Prostate gland (tissue), 2 donors: ENCODE results near the gene PRKD1.

Experiments
- POLR2A ChIP-seq: fragments of 450-650 bp; IDR thresholded peaks from one replicate; pipeline ENCODE4 v1.6.1; 2016; ENCODE audit warnings: antibody characterized with exemption, mild to moderate bottlenecking
- POLR2AphosphoS5 ChIP-seq: sonication (generic); formaldehyde crosslinking; IDR thresholded peaks from one replicate; pipeline ENCODE4 v1.6.1; 2017; ENCODE audit warnings: antibody characterized with exemption
- TF ChIP-seq, protein P1 (sequence below), 4 experiments: fragments of 200-600 bp in 2 of 4; fragments of 450-650 bp in 2 of 4; sonication (generic) in 2 of 4; IDR thresholded peaks; 1 replicate in 3 of 4; 2 replicates in 1 of 4; pipeline ENCODE4 v1.5.1; 2016 to 2019; ENCODE audit warnings: antibody characterized with exemption in 4 of 4, mild to moderate bottlenecking in 2 of 4, moderate library complexity in 2 of 4

DNA sequence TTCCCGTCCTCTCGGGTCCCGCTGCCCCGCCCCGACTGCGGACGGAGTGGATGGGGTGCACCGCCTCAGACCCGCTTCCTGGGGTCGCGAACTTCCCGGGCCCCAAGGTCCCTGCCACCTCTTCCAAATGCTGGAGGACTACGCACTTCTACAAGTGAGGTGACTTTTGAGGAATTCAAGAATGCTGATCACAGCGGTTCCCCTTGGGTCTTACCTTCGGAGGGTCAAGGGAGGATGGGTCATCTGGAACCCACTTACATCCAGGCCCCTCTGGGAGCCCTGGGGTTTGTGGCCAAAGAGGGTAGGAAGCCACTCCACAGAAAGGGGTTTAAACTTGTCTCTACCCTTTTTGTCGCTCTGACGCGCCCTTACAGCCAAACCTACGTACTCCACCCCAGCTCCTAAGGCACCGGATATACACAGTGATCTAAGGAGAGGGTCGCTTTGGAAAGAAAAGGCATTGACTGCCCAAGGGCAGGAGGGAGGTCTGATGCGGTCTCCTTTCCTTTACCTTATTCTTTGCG is 532 bp upstream of the PRKD1 start:
- TF ChIP-seq, protein P1, sequence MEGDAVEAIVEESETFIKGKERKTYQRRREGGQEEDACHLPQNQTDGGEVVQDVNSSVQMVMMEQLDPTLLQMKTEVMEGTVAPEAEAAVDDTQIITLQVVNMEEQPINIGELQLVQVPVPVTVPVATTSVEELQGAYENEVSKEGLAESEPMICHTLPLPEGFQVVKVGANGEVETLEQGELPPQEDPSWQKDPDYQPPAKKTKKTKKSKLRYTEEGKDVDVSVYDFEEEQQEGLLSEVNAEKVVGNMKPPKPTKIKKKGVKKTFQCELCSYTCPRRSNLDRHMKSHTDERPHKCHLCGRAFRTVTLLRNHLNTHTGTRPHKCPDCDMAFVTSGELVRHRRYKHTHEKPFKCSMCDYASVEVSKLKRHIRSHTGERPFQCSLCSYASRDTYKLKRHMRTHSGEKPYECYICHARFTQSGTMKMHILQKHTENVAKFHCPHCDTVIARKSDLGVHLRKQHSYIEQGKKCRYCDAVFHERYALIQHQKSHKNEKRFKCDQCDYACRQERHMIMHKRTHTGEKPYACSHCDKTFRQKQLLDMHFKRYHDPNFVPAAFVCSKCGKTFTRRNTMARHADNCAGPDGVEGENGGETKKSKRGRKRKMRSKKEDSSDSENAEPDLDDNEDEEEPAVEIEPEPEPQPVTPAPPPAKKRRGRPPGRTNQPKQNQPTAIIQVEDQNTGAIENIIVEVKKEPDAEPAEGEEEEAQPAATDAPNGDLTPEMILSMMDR (IDR thresholded peaks at IDR 0.05) = no peak
- TF ChIP-seq POLR2AphosphoS5 (no peak), POLR2A (no peak)
